Esophagus squamous epithelium (tissue), 5 donors: ENCODE data around the gene SHANK3. TPM values are rescaled to one million over a fixed set of nuclear protein-coding genes. Genes with fewer than 3 reads are reported as not detected.

Experiments used
- DNase-seq: peaks from one replicate; lab custom pipeline; 2025; lab: John Stamatoyannopoulos, UW
- H3K27ac ChIP-seq, 4 donors: fragments of 200-600 bp; sonication (generic); one replicate each; pipeline ENCODE4 v1.5.1; 2016 to 2019; ENCODE audit warnings: mild to moderate bottlenecking in 1 of 4
- H3K27me3 ChIP-seq, 4 donors: fragments of 200-600 bp; sonication (generic); 1 replicate in 3 of 4; 2 replicates in 1 of 4; pipeline versions ENCODE4 v1.5.1 to v1.6.0; 2017 to 2021; ENCODE audit warnings: antibody characterized with exemption in 1 of 4
- H3K36me3 ChIP-seq, 3 donors: fragments of 200-600 bp; sonication (generic); one replicate each; pipeline ENCODE4 v1.5.1; 2016 to 2019
- H3K4me1 ChIP-seq, 3 donors: fragments of 200-600 bp; sonication (generic); one replicate each; pipeline ENCODE4 v1.5.1; 2017 to 2019
- H3K4me3 ChIP-seq, 4 donors: fragments of 200-600 bp; sonication (generic); 1 replicate in 3 of 4; 2 replicates in 1 of 4; pipeline ENCODE4 v1.5.1; 2016 to 2019; ENCODE audit warnings: mild to moderate bottlenecking in 2 of 4, moderate library complexity in 1 of 4
- H3K9me3 ChIP-seq, 3 donors: fragments of 200-600 bp; sonication (generic); one replicate each; pipeline ENCODE4 v1.5.1; 2016 to 2019
- CTCF ChIP-seq, 6 experiments: fragments of 450-650 bp in 4 of 6; fragments of 200-600 bp in 2 of 6; sonication (generic) in 2 of 6; IDR thresholded peaks; one replicate each; pipeline ENCODE4 v1.5.1; 2016 to 2019; ENCODE audit warnings: antibody characterized with exemption in 6 of 6, mild to moderate bottlenecking in 4 of 6, moderate library complexity in 4 of 6
- POLR2A ChIP-seq, 4 donors: fragments of 450-650 bp; IDR thresholded peaks; one replicate each; pipeline ENCODE4 v1.6.1; 2017; ENCODE audit warnings: antibody characterized with exemption in 4 of 4, mild to moderate bottlenecking in 4 of 4, moderate library complexity in 3 of 4
- WGBS, 2 donors: methylation state at CpG; one replicate each; pipeline ENCODE4 v1.1.5; 2018; 5-methylcytosine and 5-hydroxymethylcytosine counted together
- intact Hi-C: fragments of 100-400 bp; cut with DNase I; formaldehyde crosslinking; loops from one replicate; pipeline ENCODE4 v1.15.0; 2022
- total RNA-seq, 4 donors: library from RNA; depleted of rRNA; stranded (reverse); fragments of >200 nt; gene quantifications; one replicate each; pipeline ENCODE4 v1.1.0, GENCODE V29; 2016
- donor health status: DM: yes; HTN: yes; CAD: no.

The SHANK3 gene
- total RNA-seq, 4 donors from 2014 or later = 3.7 to 5.9 (median 4.5) TPM

- no peaks in the 10 kb centered on the region for H3K9me3 ChIP-seq
- H3K27ac ChIP-seq = no peak overlapping the region
- no peaks in the 10 kb centered on the region for H3K27me3 ChIP-seq
- intact Hi-C loops = no loop called here
- no peak for DNase-seq
- TF ChIP-seq POLR2A (IDR thresholded peaks at IDR 0.05) = no peak
- TF ChIP-seq CTCF (IDR thresholded peaks at IDR 0.05) = peak in 1 of 6 experiments; percentile 9
- H3K4me1 ChIP-seq = peaks cover 25 to 49% (median 28%) of the 10 kb centered on the region in 3 donors
- WGBS, 2 donors = 38 to 59% methylated on average over 2 of the region's 3 CpGs
- H3K4me3 ChIP-seq = no peak overlapping the region
- H3K36me3 ChIP-seq = no peaks in the 10 kb centered on the region
Measured at GRCh38 chr22:50694099-50694605, 21.5 kb downstream of the SHANK3 start.

GRCh38 chr22:50694766-50695420 lies 22.3 kb downstream of the SHANK3 start:
- no peak for DNase-seq
- Histone ChIP-seq H3K4me3 (no peak overlapping the region), H3K36me3 (no peaks in the 10 kb centered on the region), H3K27me3 (no peaks in the 10 kb centered on the region), H3K9me3 (no peaks in the 10 kb centered on the region), H3K27ac (peak overlapping the region; percentile 83 to 88 (median 88)), H3K4me1 (peaks cover 25 to 57% (median 30%) of the 10 kb centered on the region in 3 donors)
- intact Hi-C loops = no loop called here
- WGBS, 2 donors = 70 to 87% methylated on average over 9 to 14 of the region's 18 CpGs
- no peak for TF ChIP-seq POLR2A (IDR thresholded peaks at IDR 0.05)
- no peak for TF ChIP-seq CTCF (IDR thresholded peaks at IDR 0.05)

- H3K9me3 ChIP-seq = no peaks in the 10 kb centered on the region
- WGBS, 2 donors = 48 to 49% methylated on average over 5 to 16 of the region's 18 CpGs
- DNase-seq = no peak
- H3K27me3 ChIP-seq = no peaks in the 10 kb centered on the region
- H3K4me3 ChIP-seq = peak overlapping the region in 1 of 4 donors; percentile 52
- H3K4me1 ChIP-seq = peaks cover 25 to 61% (median 30%) of the 10 kb centered on the region in 3 donors
- peaks cover 0 to 7% (median 0%) of the 10 kb centered on the region in 3 donors for H3K36me3 ChIP-seq
- TF ChIP-seq POLR2A (IDR thresholded peaks at IDR 0.05) (no peak), CTCF (IDR thresholded peaks at IDR 0.05) (no peak)
- intact Hi-C loops = no loop called here
- peak overlapping the region; percentile 83 to 88 (median 88) for H3K27ac ChIP-seq
Measured at GRCh38 chr22:50695421-50696250, 23.0 kb downstream of the SHANK3 start.

GRCh38 chr22:50696251-50696798 lies 23.7 kb downstream of the SHANK3 start:
- TF ChIP-seq POLR2A (IDR thresholded peaks at IDR 0.05) (no peak), CTCF (IDR thresholded peaks at IDR 0.05) (peak in 1 of 6 experiments; percentile 37)
- intact Hi-C loops = no loop called here
- no peaks in the 10 kb centered on the region for H3K9me3 ChIP-seq
- no peak for DNase-seq
- peak overlapping the region in 3 of 4 donors; percentile 44 to 70 (median 52) for H3K4me3 ChIP-seq
- peaks cover 0 to 10% (median 0%) of the 10 kb centered on the region in 3 donors for H3K36me3 ChIP-seq
- H3K27me3 ChIP-seq = no peaks in the 10 kb centered on the region
- H3K4me1 ChIP-seq = peaks cover 25 to 61% (median 30%) of the 10 kb centered on the region in 3 donors
- H3K27ac ChIP-seq = peak overlapping the region; percentile 83 to 88 (median 88)
- WGBS, 2 donors = 32 to 56% methylated on average over 6 to 13 of the region's 21 CpGs
